HG03039 (cell line): ENCODE measurements around the gene SH3BP2.
"Not testable (repeated sequence)": the region's sequence is repeated elsewhere in the genome, so short reads cannot be mapped to it uniquely, and the experiment has no call there.

Source experiments
- ATAC-seq: cut with Tn5 transposase; IDR thresholded peaks from one replicate; pipeline ENCODE4 v1.9.1; 2021; ENCODE audit warnings: mild to moderate bottlenecking, moderate library complexity; ENCODE audit not compliant: unreplicated experiment

The SH3BP2 gene

GRCh38 chr4:2762486-2763370 lies 30.2 kb upstream of the SH3BP2 start:
- ATAC-seq, result not testable (repeated sequence)

GRCh38 chr4:2763511-2763967 lies 29.3 kb upstream of the SH3BP2 start:
- ATAC-seq, result no peak

GRCh38 chr4:2765832-2766526 lies 26.9 kb upstream of the SH3BP2 start:
- ATAC-seq, result no peak

- no peak for ATAC-seq
Observed at GRCh38 chr4:2767046-2767704, 25.7 kb upstream of the SH3BP2 start.

GRCh38 chr4:2767705-2768074 lies 25.2 kb upstream of the SH3BP2 start:
- no peak for ATAC-seq

- ATAC-seq, result no peak
Observed at GRCh38 chr4:2768124-2768523, 24.8 kb upstream of the SH3BP2 start.

- ATAC-seq, result no peak
Observed at GRCh38 chr4:2768921-2769336, 24.0 kb upstream of the SH3BP2 start.

- ATAC-seq, result no peak
Observed at GRCh38 chr4:2771264-2771663, 21.6 kb upstream of the SH3BP2 start.

- ATAC-seq, result not testable (repeated sequence)
Observed at GRCh38 chr4:2780643-2781042, 12.2 kb upstream of the SH3BP2 start.

- ATAC-seq, result no peak
Observed at GRCh38 chr4:2781911-2782310, 11.0 kb upstream of the SH3BP2 start.

- ATAC-seq, result no peak
Observed at GRCh38 chr4:2783790-2784189, 9.1 kb upstream of the SH3BP2 start.

GRCh38 chr4:2785613-2786012 lies 7.3 kb upstream of the SH3BP2 start:
- no peak for ATAC-seq

- ATAC-seq, result no peak
Observed at GRCh38 chr4:2786152-2786671, 6.7 kb upstream of the SH3BP2 start.

GRCh38 chr4:2786794-2787229 lies 6.1 kb upstream of the SH3BP2 start:
- peak; percentile 1 for ATAC-seq

GRCh38 chr4:2787230-2788100 lies 5.4 kb upstream of the SH3BP2 start:
- ATAC-seq, result peak; percentile 60

GRCh38 chr4:2788101-2788500 lies 4.8 kb upstream of the SH3BP2 start:
- no peak for ATAC-seq

GRCh38 chr4:2788532-2789103 lies 4.3 kb upstream of the SH3BP2 start:
- no peak for ATAC-seq

- no peak for ATAC-seq
Observed at GRCh38 chr4:2789351-2789750, 3.5 kb upstream of the SH3BP2 start.

GRCh38 chr4:2789793-2790582 lies 2.9 kb upstream of the SH3BP2 start:
- ATAC-seq, result no peak
